Measurements from ENCODE around the gene MARK2.

Gene MARK2

GRCh38 chr11:63839508-63840355 lies 822 bp downstream of the MARK2 start:
- Histone ChIP-seq H3K9me3 (ENCODE audit: insufficient read depth, low read depth, low read length) (no peaks in the 10 kb centered on the region), H3F3A (ENCODE audit: low read depth) (no peaks in the 10 kb centered on the region), H2AFZ (ENCODE audit: low read length) (no peak overlapping the region), H3K27me3 (ENCODE audit: insufficient read depth, low read length, poor library complexity, severe bottlenecking) (no peaks in the 10 kb centered on the region), H3K36me3 (ENCODE audit: insufficient read depth, low read length) (no peaks in the 10 kb centered on the region), H3K9ac (ENCODE audit: low read depth, low read length, poor library complexity, severe bottlenecking) (peak overlapping the region; percentile 93), H3K9me2 (replicated peaks; ENCODE audit: low read depth, low read length) (no peaks in the 10 kb centered on the region), H4K20me1 (ENCODE audit: insufficient read depth, low read length, poor library complexity, severe bottlenecking) (peaks cover 48% of the 10 kb centered on the region), H3K4me1 (ENCODE audit: insufficient read depth, low read length, poor library complexity, severe bottlenecking) (peaks cover 50% of the 10 kb centered on the region), H3K4me3 (ENCODE audit: low read length, poor library complexity, severe bottlenecking) (peak overlapping the region; percentile 85), H3K4me2 (ENCODE audit: low read depth, low read length, poor library complexity, severe bottlenecking) (peak overlapping the region; percentile 100), H3K79me2 (ENCODE audit: insufficient read depth, low read length) (peaks cover 53% of the 10 kb centered on the region)
- TF ChIP-seq CTCF (conservative IDR thresholded peaks at IDR 0.05; ENCODE audit: low read length) = no peak
- no peak for TF ChIP-seq EZH2phosphoT487 (IDR thresholded peaks at IDR 0.05; ENCODE audit: borderline replicate concordance)

- TF ChIP-seq CTCF (conservative IDR thresholded peaks at IDR 0.05; ENCODE audit: low read length) (no peak), EZH2phosphoT487 (IDR thresholded peaks at IDR 0.05; ENCODE audit: borderline replicate concordance) (no peak)
- H3K79me2 ChIP-seq (ENCODE audit: insufficient read depth, low read length) = peaks cover 61% of the 10 kb centered on the region
Measured at GRCh38 chr11:63840356-63841060, 1.6 kb downstream of the MARK2 start.

GRCh38 chr11:63841554-63841953 lies 2.6 kb downstream of the MARK2 start:
- Histone ChIP-seq H4K20me1 (ENCODE audit: insufficient read depth, low read length, poor library complexity, severe bottlenecking) (peaks cover 58% of the 10 kb centered on the region), H3K4me3 (ENCODE audit: low read length, poor library complexity, severe bottlenecking) (peak overlapping the region; percentile 85), H3K79me2 (ENCODE audit: insufficient read depth, low read length) (peaks cover 71% of the 10 kb centered on the region), H3K4me1 (ENCODE audit: insufficient read depth, low read length, poor library complexity, severe bottlenecking) (peaks cover 60% of the 10 kb centered on the region), H3K27me3 (ENCODE audit: insufficient read depth, low read length, poor library complexity, severe bottlenecking) (no peaks in the 10 kb centered on the region), H3K4me2 (ENCODE audit: low read depth, low read length, poor library complexity, severe bottlenecking) (peak overlapping the region; percentile 100), H3F3A (ENCODE audit: low read depth) (no peaks in the 10 kb centered on the region), H3K36me3 (ENCODE audit: insufficient read depth, low read length) (no peaks in the 10 kb centered on the region), H3K9ac (ENCODE audit: low read depth, low read length, poor library complexity, severe bottlenecking) (peak overlapping the region; percentile 93), H3K9me3 (ENCODE audit: insufficient read depth, low read depth, low read length) (no peaks in the 10 kb centered on the region), H3K9me2 (replicated peaks; ENCODE audit: low read depth, low read length) (no peaks in the 10 kb centered on the region), H2AFZ (ENCODE audit: low read length) (no peak overlapping the region)
- TF ChIP-seq CTCF (conservative IDR thresholded peaks at IDR 0.05; ENCODE audit: low read length) (no peak), EZH2phosphoT487 (IDR thresholded peaks at IDR 0.05; ENCODE audit: borderline replicate concordance) (no peak)

More at GRCh38 chr11:63840356-63841060, 1.6 kb downstream of the MARK2 start:
- Histone ChIP-seq H3K9ac (ENCODE audit: low read depth, low read length, poor library complexity, severe bottlenecking) (peak overlapping the region; percentile 93), H3K4me3 (ENCODE audit: low read length, poor library complexity, severe bottlenecking) (peak overlapping the region; percentile 85), H3K27me3 (ENCODE audit: insufficient read depth, low read length, poor library complexity, severe bottlenecking) (no peaks in the 10 kb centered on the region), H2AFZ (ENCODE audit: low read length) (no peak overlapping the region), H3K9me2 (replicated peaks; ENCODE audit: low read depth, low read length) (no peaks in the 10 kb centered on the region), H3F3A (ENCODE audit: low read depth) (no peaks in the 10 kb centered on the region), H3K4me2 (ENCODE audit: low read depth, low read length, poor library complexity, severe bottlenecking) (peak overlapping the region; percentile 100), H4K20me1 (ENCODE audit: insufficient read depth, low read length, poor library complexity, severe bottlenecking) (peaks cover 53% of the 10 kb centered on the region), H3K4me1 (ENCODE audit: insufficient read depth, low read length, poor library complexity, severe bottlenecking) (peaks cover 58% of the 10 kb centered on the region), H3K9me3 (ENCODE audit: insufficient read depth, low read depth, low read length) (no peaks in the 10 kb centered on the region), H3K36me3 (ENCODE audit: insufficient read depth, low read length) (no peaks in the 10 kb centered on the region)
